A549 (cell line): Measurements from ENCODE around the gene CHFR. TPM values are rescaled to one million over a fixed set of nuclear protein-coding genes. Genes with fewer than 3 reads are reported as not detected.

ENCODE experiments used
- ATAC-seq, 2 experiments: fragments of 200-7000 bp in 1 of 2; fragments of >200 bp in 1 of 2; cut with Nextera tagmentation in 1 of 2; cut with Tn5 transposase in 1 of 2; 3 replicates each; pipeline versions ENCODE4 v1.8.0 to v1.9.1; 2018 to 2020; ENCODE audit warnings: mild to moderate bottlenecking in 1 of 2, moderate library complexity in 1 of 2
- CTCF ChIA-PET: fragments of 300-600 bp; sonication (Branson Sonifier 250); formaldehyde crosslinking; extraction: SDS; loops from one replicate; lab custom pipeline; 2021; ENCODE audit warnings: antibody characterized with exemption, inconsistent platforms; lab: Yijun Ruan, JAX
- POLR2A ChIA-PET: fragments of 350-600 bp; formaldehyde crosslinking; extraction: SDS; loops from one replicate; lab custom pipeline; 2021; ENCODE audit warnings: antibody characterized with exemption, inconsistent platforms; lab: Yijun Ruan, JAX
- DNase-seq, 2 experiments: peaks; one replicate each; pipeline versions ENCODE4 v3.0.0 to v3.0.0-alpha.2; 2011 to 2016; ENCODE audit warnings: low read depth in 1 of 2, low spot score in 1 of 2
- FAIRE-seq: peaks from 2 replicates; lab custom pipeline; 2011; peaks lifted over from hg19 to GRCh38; lab: Jason Lieb, UNC
- H3K27ac ChIP-seq, 2 experiments: fragments of >200 bp; sonication (Bioruptor Twin); formaldehyde crosslinking; 3 replicates each; pipeline ENCODE4 v1.5.1; 2016 to 2017
- H3K4me1 ChIP-seq: fragments of >200 bp; sonication (Bioruptor Twin); formaldehyde crosslinking; 3 replicates; pipeline ENCODE4 v1.6.1; 2016
- H3K4me2 ChIP-seq: fragments of >200 bp; sonication (Bioruptor Twin); formaldehyde crosslinking; 3 replicates; pipeline ENCODE4 v1.6.1; 2016
- H3K4me3 ChIP-seq: fragments of >200 bp; sonication (Bioruptor Twin); formaldehyde crosslinking; 3 replicates; pipeline ENCODE4 v1.5.1; 2016
- H3K9me3 ChIP-seq: fragments of >200 bp; sonication (Bioruptor Twin); formaldehyde crosslinking; 3 replicates; pipeline ENCODE4 v1.6.1; 2016
- BHLHE40 ChIP-seq: IDR thresholded peaks from 2 replicates; pipeline ENCODE4 v1.6.1; 2012; ENCODE audit warnings: low read depth, low read length, inconsistent platforms
- CBX2 ChIP-seq: fragments of 200-600 bp; sonication (generic); IDR thresholded peaks from 2 replicates; pipeline ENCODE4 v1.6.1; 2016; ENCODE audit warnings: low read depth, mild to moderate bottlenecking, borderline replicate concordance
- CEBPB ChIP-seq, 2 experiments: fragments of >200 bp in 1 of 2; sonication (Bioruptor Twin) in 1 of 2; formaldehyde crosslinking in 1 of 2; IDR thresholded peaks; 2 replicates each; pipeline ENCODE4 v1.6.1; 2012 to 2016
- EHMT2 ChIP-seq: fragments of 200-600 bp; sonication (generic); IDR thresholded peaks from 2 replicates; pipeline ENCODE4 v1.6.1; 2016; ENCODE audit warnings: antibody characterized with exemption, low read depth, mild to moderate bottlenecking, moderate library complexity
- FOSB ChIP-seq: fragments of 250-450 bp; sonication (Bioruptor Pico); IDR thresholded peaks from 2 replicates; pipeline ENCODE4 v1.5.0; 2020; ENCODE audit warnings: mild to moderate bottlenecking, moderate library complexity
- FOSL2 ChIP-seq, 2 experiments: fragments of 450-650 bp in 1 of 2; fragments of >200 bp in 1 of 2; sonication (Bioruptor Twin) in 1 of 2; formaldehyde crosslinking; IDR thresholded peaks; 2 replicates each; pipeline versions ENCODE4 v1.5.0 to v1.6.1; 2016 to 2020; ENCODE audit warnings: mild to moderate bottlenecking in 1 of 2, moderate library complexity in 1 of 2
- JUN ChIP-seq, 2 experiments: fragments of >200 bp; sonication (Bioruptor Twin); formaldehyde crosslinking; IDR thresholded peaks; 2 replicates in 1 of 2; 3 replicates in 1 of 2; pipeline ENCODE4 v1.6.1; 2016 to 2017
- KDM1A ChIP-seq: fragments of 200-600 bp; sonication (generic); IDR thresholded peaks from 2 replicates; pipeline ENCODE4 v1.6.1; 2016; ENCODE audit warnings: low read depth, mild to moderate bottlenecking
- MAFK ChIP-seq: fragments of 450-650 bp; IDR thresholded peaks from 2 replicates; pipeline ENCODE4 v1.6.1; 2014; ENCODE audit not compliant: partially characterized antibody
- MAZ ChIP-seq: fragments of 150-350 bp; IDR thresholded peaks from 2 replicates; pipeline ENCODE4 v1.6.1; 2014; ENCODE audit warnings: antibody characterized with exemption, low read depth, low read length, borderline replicate concordance
- MYC ChIP-seq: IDR thresholded peaks from 2 replicates; pipeline ENCODE4 v1.6.1; 2012; ENCODE audit warnings: mild to moderate bottlenecking, inconsistent platforms, low read length, improper control_type of control experiment, borderline replicate concordance
- NFE2L2 ChIP-seq: fragments of 150-350 bp; conservative IDR thresholded peaks from 2 replicates; pipeline ENCODE4 v1.6.1; 2014; ENCODE audit warnings: low read length
- NPAS2 ChIP-seq: fragments of 250-450 bp; sonication (Bioruptor Pico); IDR thresholded peaks from 2 replicates; pipeline ENCODE4 v1.8.0; 2022; ENCODE audit warnings: mild to moderate bottlenecking, moderate library complexity, borderline replicate concordance
- PHF8 ChIP-seq: fragments of 200-600 bp; sonication (generic); IDR thresholded peaks from 2 replicates; pipeline ENCODE4 v1.6.1; 2016; ENCODE audit warnings: low read depth, mild to moderate bottlenecking, antibody characterized with exemption, moderate library complexity, borderline replicate concordance
- RAD21 ChIP-seq, 2 experiments: fragments of >200 bp in 1 of 2; sonication (Bioruptor Twin) in 1 of 2; formaldehyde crosslinking in 1 of 2; IDR thresholded peaks in 1 of 2; conservative IDR thresholded peaks in 1 of 2; 2 replicates in 1 of 2; 3 replicates in 1 of 2; pipeline ENCODE4 v1.6.1; 2012 to 2018; ENCODE audit warnings: inconsistent platforms in 1 of 2
- RFX5 ChIP-seq: fragments of 450-650 bp; IDR thresholded peaks from 2 replicates; pipeline ENCODE4 v1.7.1; 2014; ENCODE audit warnings: antibody characterized with exemption, mild to moderate bottlenecking, moderate library complexity
- SMC3 ChIP-seq: fragments of >200 bp; sonication (Bioruptor Twin); formaldehyde crosslinking; IDR thresholded peaks from 3 replicates; pipeline ENCODE4 v1.6.1; 2018; ENCODE audit warnings: inconsistent platforms
- WGBS: methylation state at CpG from one replicate; pipeline ENCODE4 v1.1.6; 2017; ENCODE audit errors: missing lambda C conversion rate; 5-methylcytosine and 5-hydroxymethylcytosine counted together
- polyA plus RNA-seq, 4 experiments: library from polyadenylated mRNA; depleted of rRNA in 3 of 4; stranded (reverse); fragments of >200 nt; fragmentation: RNase III in 1 of 4; extraction: RNeasy Plus Mini Kit Qiagen cat#74134 plus additional on column Dnase treatment in 1 of 4; gene quantifications; 2 replicates in 3 of 4; 3 replicates in 1 of 4; pipeline ENCODE4 v1.2.3, GENCODE V29; 2011 to 2017
- TF ChIP-seq, protein P1 (sequence below): fragments of 450-650 bp; IDR thresholded peaks from 2 replicates; pipeline ENCODE4 v1.6.1; 2014; ENCODE audit warnings: antibody characterized with exemption
- TF ChIP-seq, protein P2 (sequence below): fragments of >200 bp; sonication (Bioruptor Twin); formaldehyde crosslinking; IDR thresholded peaks from 3 replicates; pipeline ENCODE4 v1.5.1; 2016
- TF ChIP-seq, protein P3 (sequence below): fragments of 250-450 bp; sonication (Bioruptor Pico); IDR thresholded peaks from 2 replicates; pipeline ENCODE4 v1.5.0; 2020; ENCODE audit warnings: low read depth, mild to moderate bottlenecking, moderate library complexity
- TF ChIP-seq, protein P4 (sequence below): fragments of 150-350 bp; IDR thresholded peaks from 2 replicates; pipeline ENCODE4 v1.6.1; 2014; ENCODE audit warnings: low read depth, mild to moderate bottlenecking, low read length
- TF ChIP-seq, protein P5 (sequence below): fragments of >200 bp; sonication (Bioruptor Twin); formaldehyde crosslinking; IDR thresholded peaks from 2 replicates; pipeline ENCODE4 v1.6.1; 2016
- TF ChIP-seq, protein P6 (sequence below): IDR thresholded peaks from 2 replicates; pipeline ENCODE4 v1.6.1; 2012
- TF ChIP-seq, protein P7 (sequence below): fragments of 250-450 bp; sonication (Bioruptor Pico); IDR thresholded peaks from 2 replicates; pipeline ENCODE4 v1.5.0; 2021; ENCODE audit warnings: mild to moderate bottlenecking, moderate library complexity, borderline replicate concordance

The CHFR gene
- polyA plus RNA-seq, 2 of the 4 experiments (the other 2 are of a cell fraction): 20.9 to 38.8 TPM

DNA sequence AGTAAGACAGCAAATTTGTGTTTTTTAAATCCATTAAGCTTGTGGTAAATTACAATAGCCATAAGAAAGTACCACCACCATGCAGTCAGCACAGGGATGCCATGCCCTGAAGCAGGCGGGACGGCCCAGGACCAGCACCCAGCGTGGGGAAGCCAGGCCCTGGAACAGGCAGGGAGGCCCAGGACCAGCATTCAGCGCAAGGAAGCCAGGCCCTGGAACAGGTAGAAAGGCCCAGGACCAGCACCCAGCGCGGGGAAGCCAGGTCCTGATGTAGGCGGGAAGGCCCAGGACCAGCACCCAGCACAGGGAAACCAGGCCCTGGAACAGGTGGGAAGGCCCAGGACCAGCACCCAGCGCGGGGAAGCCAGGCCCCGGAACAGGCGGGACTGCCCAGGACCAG is 13.2 kb downstream of the CHFR start:
- Histone ChIP-seq H3K9me3 (peaks cover 13% of the 10 kb centered on the region; the same call in 1 of the 3 replicates), H3K4me2 (no peak overlapping the region), H3K27ac (no peak overlapping the region), H3K4me1 (no peaks in the 10 kb centered on the region), H3K4me3 (no peak overlapping the region)
- FAIRE-seq: no peak
- POLR2A ChIA-PET: no interaction called here
- no peak for DNase-seq
- no peak for TF ChIP-seq FOSL2 (IDR thresholded peaks at IDR 0.05)
- TF ChIP-seq FOSL2 (CRISPR knock-in tag; IDR thresholded peaks at IDR 0.05): no peak
- no peak for TF ChIP-seq JUN (IDR thresholded peaks at IDR 0.05)
- no peak for TF ChIP-seq MAZ
- TF ChIP-seq CEBPB (IDR thresholded peaks at IDR 0.05): no peak
- TF ChIP-seq CBX2: no peak
- TF ChIP-seq, protein P1, sequence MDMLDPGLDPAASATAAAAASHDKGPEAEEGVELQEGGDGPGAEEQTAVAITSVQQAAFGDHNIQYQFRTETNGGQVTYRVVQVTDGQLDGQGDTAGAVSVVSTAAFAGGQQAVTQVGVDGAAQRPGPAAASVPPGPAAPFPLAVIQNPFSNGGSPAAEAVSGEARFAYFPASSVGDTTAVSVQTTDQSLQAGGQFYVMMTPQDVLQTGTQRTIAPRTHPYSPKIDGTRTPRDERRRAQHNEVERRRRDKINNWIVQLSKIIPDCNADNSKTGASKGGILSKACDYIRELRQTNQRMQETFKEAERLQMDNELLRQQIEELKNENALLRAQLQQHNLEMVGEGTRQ: no peak
- no peak for TF ChIP-seq NFE2L2
- TF ChIP-seq MYC: no peak
- TF ChIP-seq, protein P2, sequence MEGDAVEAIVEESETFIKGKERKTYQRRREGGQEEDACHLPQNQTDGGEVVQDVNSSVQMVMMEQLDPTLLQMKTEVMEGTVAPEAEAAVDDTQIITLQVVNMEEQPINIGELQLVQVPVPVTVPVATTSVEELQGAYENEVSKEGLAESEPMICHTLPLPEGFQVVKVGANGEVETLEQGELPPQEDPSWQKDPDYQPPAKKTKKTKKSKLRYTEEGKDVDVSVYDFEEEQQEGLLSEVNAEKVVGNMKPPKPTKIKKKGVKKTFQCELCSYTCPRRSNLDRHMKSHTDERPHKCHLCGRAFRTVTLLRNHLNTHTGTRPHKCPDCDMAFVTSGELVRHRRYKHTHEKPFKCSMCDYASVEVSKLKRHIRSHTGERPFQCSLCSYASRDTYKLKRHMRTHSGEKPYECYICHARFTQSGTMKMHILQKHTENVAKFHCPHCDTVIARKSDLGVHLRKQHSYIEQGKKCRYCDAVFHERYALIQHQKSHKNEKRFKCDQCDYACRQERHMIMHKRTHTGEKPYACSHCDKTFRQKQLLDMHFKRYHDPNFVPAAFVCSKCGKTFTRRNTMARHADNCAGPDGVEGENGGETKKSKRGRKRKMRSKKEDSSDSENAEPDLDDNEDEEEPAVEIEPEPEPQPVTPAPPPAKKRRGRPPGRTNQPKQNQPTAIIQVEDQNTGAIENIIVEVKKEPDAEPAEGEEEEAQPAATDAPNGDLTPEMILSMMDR: no peak
- no peak for TF ChIP-seq EHMT2
- no peak for TF ChIP-seq NPAS2 (CRISPR knock-in tag)
- TF ChIP-seq MAFK: no peak
- no peak for TF ChIP-seq BHLHE40
- TF ChIP-seq, protein P3, sequence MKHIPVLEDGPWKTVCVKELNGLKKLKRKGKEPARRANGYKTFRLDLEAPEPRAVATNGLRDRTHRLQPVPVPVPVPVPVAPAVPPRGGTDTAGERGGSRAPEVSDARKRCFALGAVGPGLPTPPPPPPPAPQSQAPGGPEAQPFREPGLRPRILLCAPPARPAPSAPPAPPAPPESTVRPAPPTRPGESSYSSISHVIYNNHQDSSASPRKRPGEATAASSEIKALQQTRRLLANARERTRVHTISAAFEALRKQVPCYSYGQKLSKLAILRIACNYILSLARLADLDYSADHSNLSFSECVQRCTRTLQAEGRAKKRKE (CRISPR knock-in tag): no peak
- no peak for TF ChIP-seq FOSB (CRISPR knock-in tag)
- TF ChIP-seq, protein P4, sequence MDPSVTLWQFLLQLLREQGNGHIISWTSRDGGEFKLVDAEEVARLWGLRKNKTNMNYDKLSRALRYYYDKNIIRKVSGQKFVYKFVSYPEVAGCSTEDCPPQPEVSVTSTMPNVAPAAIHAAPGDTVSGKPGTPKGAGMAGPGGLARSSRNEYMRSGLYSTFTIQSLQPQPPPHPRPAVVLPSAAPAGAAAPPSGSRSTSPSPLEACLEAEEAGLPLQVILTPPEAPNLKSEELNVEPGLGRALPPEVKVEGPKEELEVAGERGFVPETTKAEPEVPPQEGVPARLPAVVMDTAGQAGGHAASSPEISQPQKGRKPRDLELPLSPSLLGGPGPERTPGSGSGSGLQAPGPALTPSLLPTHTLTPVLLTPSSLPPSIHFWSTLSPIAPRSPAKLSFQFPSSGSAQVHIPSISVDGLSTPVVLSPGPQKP: no peak
- no peak for TF ChIP-seq SMC3
- TF ChIP-seq, protein P5, sequence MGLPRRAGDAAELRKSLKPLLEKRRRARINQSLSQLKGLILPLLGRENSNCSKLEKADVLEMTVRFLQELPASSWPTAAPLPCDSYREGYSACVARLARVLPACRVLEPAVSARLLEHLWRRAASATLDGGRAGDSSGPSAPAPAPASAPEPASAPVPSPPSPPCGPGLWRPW: no peak
- no peak for TF ChIP-seq PHF8
- 99% methylated on average over 7 of the region's 11 CpGs for WGBS
- ATAC-seq: no peak
- CTCF ChIA-PET: no interaction called here

DNA sequence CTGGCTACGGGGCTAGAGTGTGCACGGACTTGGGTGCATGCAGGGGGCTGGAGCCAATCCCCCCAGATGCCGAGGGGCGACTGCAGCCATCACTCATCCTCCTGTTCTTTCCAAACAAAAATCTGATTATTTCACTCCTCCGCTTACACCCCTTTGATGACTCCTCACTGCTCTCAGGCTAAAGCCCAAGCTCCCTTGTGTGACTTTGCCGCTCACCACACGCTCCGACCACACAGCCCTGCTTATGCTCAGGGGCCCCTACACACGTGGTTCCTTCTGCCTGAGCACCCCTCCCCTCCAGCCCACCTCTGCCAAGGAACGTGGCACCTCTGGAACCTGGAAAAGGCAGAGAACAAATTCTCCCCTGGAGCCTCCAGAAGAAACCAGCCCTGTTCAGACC is 13.7 kb downstream of the CHFR start:
- Histone ChIP-seq H3K4me3 (no peak overlapping the region), H3K4me1 (no peaks in the 10 kb centered on the region), H3K4me2 (no peak overlapping the region), H3K27ac (no peak overlapping the region), H3K9me3 (peaks cover 13% of the 10 kb centered on the region; the same call in 1 of the 3 replicates)
- ATAC-seq: no peak
- ChIA-PET POLR2A (no interaction called here), CTCF (no interaction called here)
- 90% methylated on average over 10 of the region's 10 CpGs for WGBS
- FAIRE-seq: no peak
- TF ChIP-seq, protein P6, sequence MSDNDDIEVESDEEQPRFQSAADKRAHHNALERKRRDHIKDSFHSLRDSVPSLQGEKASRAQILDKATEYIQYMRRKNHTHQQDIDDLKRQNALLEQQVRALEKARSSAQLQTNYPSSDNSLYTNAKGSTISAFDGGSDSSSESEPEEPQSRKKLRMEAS: no peak
- TF ChIP-seq KDM1A (no peak), RFX5 (no peak), RAD21 (conservative IDR thresholded peaks at IDR 0.05 in 1 of 2, IDR thresholded peaks at IDR 0.05 in 1 of 2) (no peak)
- TF ChIP-seq, protein P7, sequence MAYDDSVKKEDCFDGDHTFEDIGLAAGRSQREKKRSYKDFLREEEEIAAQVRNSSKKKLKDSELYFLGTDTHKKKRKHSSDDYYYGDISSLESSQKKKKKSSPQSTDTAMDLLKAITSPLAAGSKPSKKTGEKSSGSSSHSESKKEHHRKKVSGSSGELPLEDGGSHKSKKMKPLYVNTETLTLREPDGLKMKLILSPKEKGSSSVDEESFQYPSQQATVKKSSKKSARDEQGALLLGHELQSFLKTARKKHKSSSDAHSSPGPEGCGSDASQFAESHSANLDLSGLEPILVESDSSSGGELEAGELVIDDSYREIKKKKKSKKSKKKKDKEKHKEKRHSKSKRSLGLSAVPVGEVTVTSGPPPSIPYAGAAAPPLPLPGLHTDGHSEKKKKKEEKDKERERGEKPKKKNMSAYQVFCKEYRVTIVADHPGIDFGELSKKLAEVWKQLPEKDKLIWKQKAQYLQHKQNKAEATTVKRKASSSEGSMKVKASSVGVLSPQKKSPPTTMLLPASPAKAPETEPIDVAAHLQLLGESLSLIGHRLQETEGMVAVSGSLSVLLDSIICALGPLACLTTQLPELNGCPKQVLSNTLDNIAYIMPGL: no peak
- no peak for DNase-seq
